Bronchial epithelial cell (primary cell): ENCODE measurements around the gene RNF181. TPM values are rescaled to one million over a fixed set of nuclear protein-coding genes. Genes with fewer than 3 reads are reported as not detected.

Source experiments
- DNase-seq: peaks from one replicate; pipeline ENCODE4 v3.0.0-alpha.2; 2010; ENCODE audit warnings: low read depth
- FAIRE-seq: peaks from 2 replicates; lab custom pipeline; 2011; peaks lifted over from hg19 to GRCh38; lab: Jason Lieb, UNC
- H3K27me3 ChIP-seq: 2 replicates; pipeline ENCODE4 v1.5.1; 2011; ENCODE audit warnings: low read length; ENCODE audit not compliant: control insufficient read depth, insufficient read depth
- H3K36me3 ChIP-seq: 2 replicates; pipeline ENCODE4 v1.5.1; 2011; ENCODE audit warnings: low read length; ENCODE audit not compliant: control insufficient read depth, insufficient read depth
- H3K4me3 ChIP-seq: 2 replicates; pipeline ENCODE4 v1.5.1; 2011; ENCODE audit warnings: mild to moderate bottlenecking, low read depth, low read length, control low read depth
- total RNA-seq: library from RNA; depleted of rRNA; stranded (reverse); fragments of >200 nt; gene quantifications from 2 replicates; pipeline ENCODE4 v1.2.1, GENCODE V29; 2014
- TF ChIP-seq, protein P1 (sequence below): IDR thresholded peaks from 2 replicates; pipeline ENCODE4 v1.5.1; 2011; ENCODE audit warnings: mild to moderate bottlenecking, moderate library complexity, low read length, control low read depth, inconsistent platforms; ENCODE audit not compliant: insufficient read depth, severe bottlenecking

The RNF181 gene
- total RNA-seq, 1 donor from 2014 or later: 240 TPM

GRCh38 chr2:85584354-85584856 lies 11.1 kb upstream of the RNF181 start, which contains the start of gene VAMP5:
TSS of gene VAMP5 (plus strand) at chr2:85584431. CDS start at chr2:85584491, 60 bp downstream.
- FAIRE-seq: no peak
- H3K4me3 ChIP-seq: no peak within 1 kb of the TSS

GRCh38 chr2:85584857-85585780 lies 10.4 kb upstream of the RNF181 start:
- H3K27me3 ChIP-seq: no peaks in the 10 kb centered on the region
- H3K4me3 ChIP-seq: no peak overlapping the region
- no peak for FAIRE-seq
- DNase-seq: peak; percentile 87
- H3K36me3 ChIP-seq: peaks cover 7% of the 10 kb centered on the region
- TF ChIP-seq, protein P1, sequence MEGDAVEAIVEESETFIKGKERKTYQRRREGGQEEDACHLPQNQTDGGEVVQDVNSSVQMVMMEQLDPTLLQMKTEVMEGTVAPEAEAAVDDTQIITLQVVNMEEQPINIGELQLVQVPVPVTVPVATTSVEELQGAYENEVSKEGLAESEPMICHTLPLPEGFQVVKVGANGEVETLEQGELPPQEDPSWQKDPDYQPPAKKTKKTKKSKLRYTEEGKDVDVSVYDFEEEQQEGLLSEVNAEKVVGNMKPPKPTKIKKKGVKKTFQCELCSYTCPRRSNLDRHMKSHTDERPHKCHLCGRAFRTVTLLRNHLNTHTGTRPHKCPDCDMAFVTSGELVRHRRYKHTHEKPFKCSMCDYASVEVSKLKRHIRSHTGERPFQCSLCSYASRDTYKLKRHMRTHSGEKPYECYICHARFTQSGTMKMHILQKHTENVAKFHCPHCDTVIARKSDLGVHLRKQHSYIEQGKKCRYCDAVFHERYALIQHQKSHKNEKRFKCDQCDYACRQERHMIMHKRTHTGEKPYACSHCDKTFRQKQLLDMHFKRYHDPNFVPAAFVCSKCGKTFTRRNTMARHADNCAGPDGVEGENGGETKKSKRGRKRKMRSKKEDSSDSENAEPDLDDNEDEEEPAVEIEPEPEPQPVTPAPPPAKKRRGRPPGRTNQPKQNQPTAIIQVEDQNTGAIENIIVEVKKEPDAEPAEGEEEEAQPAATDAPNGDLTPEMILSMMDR: no peak

More at GRCh38 chr2:85584354-85584856, 11.1 kb upstream of the RNF181 start, which contains the start of gene VAMP5:
- H3K36me3 ChIP-seq: peaks cover 8% of the 10 kb centered on the region
- DNase-seq: no peak
- TF ChIP-seq, protein P1: no peak
- no peaks in the 10 kb centered on the region for H3K27me3 ChIP-seq

- peaks cover 5% of the 10 kb centered on the region for H3K36me3 ChIP-seq
- H3K27me3 ChIP-seq: no peaks in the 10 kb centered on the region
- FAIRE-seq (no peak), DNase-seq (no peak)
- H3K4me3 ChIP-seq: no peak overlapping the region
- TF ChIP-seq, protein P1: no peak
Observed at GRCh38 chr2:85585781-85586105, 9.8 kb upstream of the RNF181 start.

DNA sequence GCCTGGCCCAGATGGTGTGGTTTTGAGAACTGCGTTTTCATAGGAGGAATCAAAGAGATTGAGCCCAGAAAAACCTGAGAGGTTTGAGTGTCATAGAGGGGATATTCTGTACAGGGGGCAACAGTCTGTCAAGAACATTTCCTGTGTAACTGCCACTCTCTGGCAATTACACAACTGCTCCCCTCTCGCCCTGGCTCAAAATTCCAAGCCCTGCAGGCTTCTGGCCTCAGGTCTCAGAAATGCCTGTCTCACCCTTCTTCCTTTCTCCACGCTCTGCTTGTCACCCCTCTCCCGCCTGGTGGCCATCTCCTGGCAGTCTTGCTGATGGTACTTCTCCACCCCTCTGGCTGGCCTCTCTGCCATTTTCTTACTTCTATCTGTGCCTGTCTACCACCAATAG lies 7.3 kb upstream of the RNF181 start:
- no peak for FAIRE-seq
- DNase-seq: no peak
- H3K27me3 ChIP-seq: no peaks in the 10 kb centered on the region
- no peaks in the 10 kb centered on the region for H3K36me3 ChIP-seq
- no peak overlapping the region for H3K4me3 ChIP-seq
- TF ChIP-seq, protein P1: no peak

DNA sequence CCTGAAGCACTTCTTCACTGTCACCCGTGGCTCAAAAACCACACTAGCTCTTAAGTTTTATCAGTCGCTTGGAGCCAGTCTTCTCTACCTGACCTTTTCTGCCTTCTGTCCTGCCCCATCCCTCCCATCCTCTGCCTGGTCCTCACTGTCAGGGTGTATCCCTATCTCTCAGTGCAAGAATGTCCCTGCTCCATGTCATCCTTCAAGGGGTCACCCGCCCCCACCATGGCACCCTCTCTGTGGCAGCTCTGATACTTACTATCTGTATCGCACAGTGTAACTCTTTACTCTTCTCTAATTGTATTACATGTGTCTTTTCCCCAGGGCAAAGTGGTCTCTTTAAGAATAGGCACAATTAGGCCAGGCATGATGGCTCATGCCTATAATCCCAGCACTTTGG lies 6.9 kb upstream of the RNF181 start:
- Histone ChIP-seq H3K4me3 (no peak overlapping the region), H3K27me3 (no peaks in the 10 kb centered on the region), H3K36me3 (no peaks in the 10 kb centered on the region)
- DNase-seq (no peak), FAIRE-seq (no peak)
- TF ChIP-seq, protein P1: no peak
